HepG2 (cell line): ENCODE data around the gene PRR36. TPM values are rescaled to one million over a fixed set of nuclear protein-coding genes. Genes with fewer than 3 reads are reported as not detected.

Experiments
- ARNT2 ChIP-seq: sonication (generic); formaldehyde crosslinking; IDR thresholded peaks from 2 replicates; pipeline ENCODE4 v1.8.0; 2022; ENCODE audit warnings: mild to moderate bottlenecking, low read depth, missing genetic modification reagents, moderate library complexity
- CCDC6 ChIP-seq: sonication (generic); formaldehyde crosslinking; IDR thresholded peaks from 2 replicates; pipeline ENCODE4 v1.8.1; 2022; ENCODE audit warnings: mild to moderate bottlenecking, missing genetic modification reagents, moderate library complexity
- FOXJ3 ChIP-seq: sonication (generic); formaldehyde crosslinking; IDR thresholded peaks from 2 replicates; pipeline ENCODE4 v1.4.0; 2020; ENCODE audit warnings: missing genetic modification reagents, mild to moderate bottlenecking, borderline replicate concordance
- KAT2B ChIP-seq: fragments of 150-350 bp; IDR thresholded peaks from 2 replicates; pipeline ENCODE4 v1.6.1; 2014; ENCODE audit warnings: low read depth, low read length, borderline replicate concordance
- KMT2A ChIP-seq: sonication (generic); formaldehyde crosslinking; IDR thresholded peaks from 2 replicates; pipeline ENCODE4 v1.4.0; 2020; ENCODE audit warnings: missing genetic modification reagents
- PAF1 ChIP-seq: IDR thresholded peaks from 2 replicates; pipeline ENCODE4 v1.6.1; 2016; ENCODE audit warnings: missing genetic modification reagents, missing compliant biosample characterization
- RFXAP ChIP-seq: sonication (generic); formaldehyde crosslinking; IDR thresholded peaks from 2 replicates; pipeline ENCODE4 v1.4.0; 2020; ENCODE audit warnings: missing genetic modification reagents, borderline replicate concordance
- SNAPC2 ChIP-seq: sonication (generic); formaldehyde crosslinking; IDR thresholded peaks from 2 replicates; pipeline ENCODE4 v1.8.1; 2022; ENCODE audit warnings: mild to moderate bottlenecking, missing genetic modification reagents
- XRCC5 ChIP-seq: fragments of 200-400 bp; formaldehyde crosslinking; optimal IDR thresholded peaks from 2 replicates; pipeline ENCODE3; 2017; ENCODE audit warnings: mild to moderate bottlenecking, low read length
- YY1 ChIP-seq: IDR thresholded peaks from 2 replicates; pipeline ENCODE4 v1.6.1; 2011; ENCODE audit warnings: low read length, low read depth, moderate library complexity, mild to moderate bottlenecking; ENCODE audit not compliant: insufficient read depth, insufficient replicate concordance
- ZFP36L2 ChIP-seq: sonication (generic); formaldehyde crosslinking; IDR thresholded peaks from 2 replicates; pipeline ENCODE4 v1.4.0; 2020; ENCODE audit warnings: missing genetic modification reagents
- ZFYVE20 ChIP-seq: sonication (generic); formaldehyde crosslinking; IDR thresholded peaks from 2 replicates; pipeline ENCODE4 v1.8.0; 2023; ENCODE audit warnings: low read depth, mild to moderate bottlenecking, moderate library complexity, missing genetic modification reagents, borderline replicate concordance
- ZNF180 ChIP-seq: sonication (generic); formaldehyde crosslinking; IDR thresholded peaks from 2 replicates; pipeline ENCODE4 v1.4.0; 2020; ENCODE audit warnings: low read depth, missing genetic modification reagents, borderline replicate concordance
- ZNF451 ChIP-seq: sonication (generic); formaldehyde crosslinking; IDR thresholded peaks from 2 replicates; pipeline ENCODE4 v1.5.0; 2020; ENCODE audit warnings: mild to moderate bottlenecking, missing genetic modification reagents
- polyA plus RNA-seq, 8 experiments: library from polyadenylated mRNA; depleted of rRNA in 3 of 8; stranded (reverse) in 7 of 8; unstranded in 1 of 8; fragments of >200 nt; fragmentation: Illumina TruSeq in 4 of 8; extraction: Trizol in 4 of 8; gene quantifications; 2 replicates each; pipeline versions ENCODE4 v1.2.1 to v1.2.3, GENCODE V29; 2011 to 2016; ENCODE audit warnings: low read depth in 4 of 8, missing spikeins in 1 of 8, mixed read lengths in 1 of 8; ENCODE audit not compliant: insufficient read depth in 1 of 8
- total RNA-seq, 5 experiments: library from RNA; depleted of rRNA; stranded (reverse); fragments of >200 nt; fragmentation: Illumina TruSeq; extraction: Trizol; gene quantifications; 2 replicates each; pipeline ENCODE4 v1.2.3, GENCODE V29; 2016; ENCODE audit warnings: low read depth in 1 of 5
- TF ChIP-seq, protein P1 (sequence below): IDR thresholded peaks from 2 replicates; pipeline ENCODE4 v1.4.0; 2020; ENCODE audit warnings: mild to moderate bottlenecking, missing genetic modification reagents
- TF ChIP-seq, protein P2 (sequence below): sonication (generic); formaldehyde crosslinking; IDR thresholded peaks from 2 replicates; pipeline ENCODE4 v1.9.0; 2021; ENCODE audit warnings: missing genetic modification reagents, mild to moderate bottlenecking, borderline replicate concordance
- TF ChIP-seq, protein P3 (sequence below): sonication (generic); formaldehyde crosslinking; IDR thresholded peaks from 2 replicates; pipeline ENCODE4 v1.5.0; 2020; ENCODE audit warnings: missing genetic modification reagents
- TF ChIP-seq, protein P4 (sequence below): IDR thresholded peaks from 2 replicates; pipeline ENCODE4 v1.6.1; 2016; ENCODE audit warnings: low read depth
- TF ChIP-seq, protein P5 (sequence below), 2 experiments: fragments of 450-650 bp in 1 of 2; sonication (generic) in 1 of 2; formaldehyde crosslinking; IDR thresholded peaks; 2 replicates each; pipeline versions ENCODE4 v1.5.0 to v1.8.0; 2020 to 2022; ENCODE audit warnings: mild to moderate bottlenecking in 1 of 2, missing genetic modification reagents in 1 of 2
- TF ChIP-seq, protein P6 (sequence below): sonication (generic); formaldehyde crosslinking; IDR thresholded peaks from 2 replicates; pipeline ENCODE4 v1.8.1; 2023; ENCODE audit warnings: missing genetic modification reagents, mild to moderate bottlenecking, borderline replicate concordance

The PRR36 gene
- total and polyA plus RNA-seq, 2 of the 13 experiments (the other 11 are each of a cell fraction or from before 2014, with no cell fraction given), result 0.07 to 0.17 TPM

DNA sequence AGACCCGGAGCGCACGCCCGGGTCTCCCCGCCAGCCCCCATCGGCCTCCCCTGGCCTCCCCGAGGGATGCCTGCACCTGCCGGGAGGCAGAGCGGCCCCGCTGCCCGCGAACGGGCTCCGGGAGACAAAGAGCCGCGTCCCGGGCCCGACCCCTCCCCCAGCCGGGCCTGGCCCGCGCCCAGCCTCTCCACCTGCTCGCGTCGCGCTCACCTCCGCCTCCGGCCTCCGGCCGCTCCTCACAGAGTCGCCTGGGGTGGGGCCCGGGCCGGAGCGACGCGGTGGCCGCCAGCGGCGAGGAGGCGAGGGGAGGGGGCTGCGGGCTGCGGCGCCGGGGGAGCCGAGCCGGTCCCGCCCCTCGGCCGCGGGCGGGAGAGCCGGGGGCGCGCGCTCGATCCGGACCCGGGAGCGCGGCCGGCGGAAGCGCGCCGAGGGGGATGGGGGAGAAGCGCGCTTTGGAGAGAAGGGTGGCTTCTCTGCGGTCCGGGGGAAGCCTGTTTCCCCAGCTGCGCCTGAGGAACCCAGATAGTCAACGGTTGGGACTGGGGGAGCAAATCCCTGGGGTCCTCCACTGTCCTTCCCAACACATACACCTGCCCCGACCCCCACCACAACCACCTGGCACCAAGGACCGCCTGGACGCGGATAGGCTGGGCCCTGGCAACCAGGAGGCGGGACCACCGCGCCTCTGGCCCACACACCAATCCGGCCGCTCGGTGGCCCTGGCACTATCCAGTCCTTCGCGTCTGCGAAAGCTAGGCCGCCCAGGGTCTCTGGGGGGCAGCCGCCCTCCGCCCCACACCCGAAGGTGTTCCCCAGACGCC, at the start of gene PRR36 (continued):
- TF ChIP-seq, protein P1, sequence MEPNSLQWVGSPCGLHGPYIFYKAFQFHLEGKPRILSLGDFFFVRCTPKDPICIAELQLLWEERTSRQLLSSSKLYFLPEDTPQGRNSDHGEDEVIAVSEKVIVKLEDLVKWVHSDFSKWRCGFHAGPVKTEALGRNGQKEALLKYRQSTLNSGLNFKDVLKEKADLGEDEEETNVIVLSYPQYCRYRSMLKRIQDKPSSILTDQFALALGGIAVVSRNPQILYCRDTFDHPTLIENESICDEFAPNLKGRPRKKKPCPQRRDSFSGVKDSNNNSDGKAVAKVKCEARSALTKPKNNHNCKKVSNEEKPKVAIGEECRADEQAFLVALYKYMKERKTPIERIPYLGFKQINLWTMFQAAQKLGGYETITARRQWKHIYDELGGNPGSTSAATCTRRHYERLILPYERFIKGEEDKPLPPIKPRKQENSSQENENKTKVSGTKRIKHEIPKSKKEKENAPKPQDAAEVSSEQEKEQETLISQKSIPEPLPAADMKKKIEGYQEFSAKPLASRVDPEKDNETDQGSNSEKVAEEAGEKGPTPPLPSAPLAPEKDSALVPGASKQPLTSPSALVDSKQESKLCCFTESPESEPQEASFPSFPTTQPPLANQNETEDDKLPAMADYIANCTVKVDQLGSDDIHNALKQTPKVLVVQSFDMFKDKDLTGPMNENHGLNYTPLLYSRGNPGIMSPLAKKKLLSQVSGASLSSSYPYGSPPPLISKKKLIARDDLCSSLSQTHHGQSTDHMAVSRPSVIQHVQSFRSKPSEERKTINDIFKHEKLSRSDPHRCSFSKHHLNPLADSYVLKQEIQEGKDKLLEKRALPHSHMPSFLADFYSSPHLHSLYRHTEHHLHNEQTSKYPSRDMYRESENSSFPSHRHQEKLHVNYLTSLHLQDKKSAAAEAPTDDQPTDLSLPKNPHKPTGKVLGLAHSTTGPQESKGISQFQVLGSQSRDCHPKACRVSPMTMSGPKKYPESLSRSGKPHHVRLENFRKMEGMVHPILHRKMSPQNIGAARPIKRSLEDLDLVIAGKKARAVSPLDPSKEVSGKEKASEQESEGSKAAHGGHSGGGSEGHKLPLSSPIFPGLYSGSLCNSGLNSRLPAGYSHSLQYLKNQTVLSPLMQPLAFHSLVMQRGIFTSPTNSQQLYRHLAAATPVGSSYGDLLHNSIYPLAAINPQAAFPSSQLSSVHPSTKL (CRISPR knock-in tag), result no peak
- no peak for TF ChIP-seq ZNF451 (CRISPR knock-in tag)
- 0 out of 2 replicates have a peak, but pooled peaks have one; percentile 25 for TF ChIP-seq RFXAP (CRISPR knock-in tag)
- TF ChIP-seq, protein P2, sequence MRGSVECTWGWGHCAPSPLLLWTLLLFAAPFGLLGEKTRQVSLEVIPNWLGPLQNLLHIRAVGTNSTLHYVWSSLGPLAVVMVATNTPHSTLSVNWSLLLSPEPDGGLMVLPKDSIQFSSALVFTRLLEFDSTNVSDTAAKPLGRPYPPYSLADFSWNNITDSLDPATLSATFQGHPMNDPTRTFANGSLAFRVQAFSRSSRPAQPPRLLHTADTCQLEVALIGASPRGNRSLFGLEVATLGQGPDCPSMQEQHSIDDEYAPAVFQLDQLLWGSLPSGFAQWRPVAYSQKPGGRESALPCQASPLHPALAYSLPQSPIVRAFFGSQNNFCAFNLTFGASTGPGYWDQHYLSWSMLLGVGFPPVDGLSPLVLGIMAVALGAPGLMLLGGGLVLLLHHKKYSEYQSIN (CRISPR knock-in tag), result no peak
- no peak for TF ChIP-seq ARNT2 (CRISPR knock-in tag)
- TF ChIP-seq, protein P3, sequence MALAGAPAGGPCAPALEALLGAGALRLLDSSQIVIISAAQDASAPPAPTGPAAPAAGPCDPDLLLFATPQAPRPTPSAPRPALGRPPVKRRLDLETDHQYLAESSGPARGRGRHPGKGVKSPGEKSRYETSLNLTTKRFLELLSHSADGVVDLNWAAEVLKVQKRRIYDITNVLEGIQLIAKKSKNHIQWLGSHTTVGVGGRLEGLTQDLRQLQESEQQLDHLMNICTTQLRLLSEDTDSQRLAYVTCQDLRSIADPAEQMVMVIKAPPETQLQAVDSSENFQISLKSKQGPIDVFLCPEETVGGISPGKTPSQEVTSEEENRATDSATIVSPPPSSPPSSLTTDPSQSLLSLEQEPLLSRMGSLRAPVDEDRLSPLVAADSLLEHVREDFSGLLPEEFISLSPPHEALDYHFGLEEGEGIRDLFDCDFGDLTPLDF, result no peak
- TF ChIP-seq SNAPC2, result no peak
- TF ChIP-seq KMT2A (CRISPR knock-in tag), result no peak
- TF ChIP-seq PAF1 (CRISPR knock-in tag), result no peak
- peak; percentile 6 for TF ChIP-seq YY1
- no peak for TF ChIP-seq ZFP36L2
- TF ChIP-seq XRCC5, result no peak
- TF ChIP-seq, protein P4, sequence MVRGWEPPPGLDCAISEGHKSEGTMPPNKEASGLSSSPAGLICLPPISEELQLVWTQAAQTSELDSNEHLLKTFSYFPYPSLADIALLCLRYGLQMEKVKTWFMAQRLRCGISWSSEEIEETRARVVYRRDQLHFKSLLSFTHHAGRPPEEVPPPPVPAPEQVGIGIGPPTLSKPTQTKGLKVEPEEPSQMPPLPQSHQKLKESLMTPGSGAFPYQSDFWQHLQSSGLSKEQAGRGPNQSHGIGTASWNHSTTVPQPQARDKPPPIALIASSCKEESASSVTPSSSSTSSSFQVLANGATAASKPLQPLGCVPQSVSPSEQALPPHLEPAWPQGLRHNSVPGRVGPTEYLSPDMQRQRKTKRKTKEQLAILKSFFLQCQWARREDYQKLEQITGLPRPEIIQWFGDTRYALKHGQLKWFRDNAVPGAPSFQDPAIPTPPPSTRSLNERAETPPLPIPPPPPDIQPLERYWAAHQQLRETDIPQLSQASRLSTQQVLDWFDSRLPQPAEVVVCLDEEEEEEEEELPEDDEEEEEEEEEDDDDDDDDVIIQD, result no peak
- no peak for TF ChIP-seq KAT2B
- TF ChIP-seq, protein P5, sequence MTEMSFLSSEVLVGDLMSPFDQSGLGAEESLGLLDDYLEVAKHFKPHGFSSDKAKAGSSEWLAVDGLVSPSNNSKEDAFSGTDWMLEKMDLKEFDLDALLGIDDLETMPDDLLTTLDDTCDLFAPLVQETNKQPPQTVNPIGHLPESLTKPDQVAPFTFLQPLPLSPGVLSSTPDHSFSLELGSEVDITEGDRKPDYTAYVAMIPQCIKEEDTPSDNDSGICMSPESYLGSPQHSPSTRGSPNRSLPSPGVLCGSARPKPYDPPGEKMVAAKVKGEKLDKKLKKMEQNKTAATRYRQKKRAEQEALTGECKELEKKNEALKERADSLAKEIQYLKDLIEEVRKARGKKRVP (CRISPR knock-in tag; IDR thresholded peaks at IDR 0.05), result no peak
- TF ChIP-seq CCDC6 (CRISPR knock-in tag), result no peak
- TF ChIP-seq ZNF180 (CRISPR knock-in tag), result no peak
- no peak for TF ChIP-seq FOXJ3 (CRISPR knock-in tag)
- TF ChIP-seq ZFYVE20, result no peak
- TF ChIP-seq, protein P6, sequence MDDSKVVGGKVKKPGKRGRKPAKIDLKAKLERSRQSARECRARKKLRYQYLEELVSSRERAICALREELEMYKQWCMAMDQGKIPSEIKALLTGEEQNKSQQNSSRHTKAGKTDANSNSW (CRISPR knock-in tag), result no peak
